Activated naive CD4-positive, alpha-beta T cell (primary cell): Measurements from ENCODE around the gene EGFLAM.

Experiments
- DNase-seq, 4 experiments: peaks; one replicate each; lab custom pipeline; 2025; lab: John Stamatoyannopoulos, UW

Gene EGFLAM

GRCh38 chr5:38258319-38259061, at the start of gene EGFLAM:
TSS of gene EGFLAM (plus strand) at chr5:38258559. CDS start at chr5:38258755, 196 bp downstream.
- no peak for DNase-seq

DNA sequence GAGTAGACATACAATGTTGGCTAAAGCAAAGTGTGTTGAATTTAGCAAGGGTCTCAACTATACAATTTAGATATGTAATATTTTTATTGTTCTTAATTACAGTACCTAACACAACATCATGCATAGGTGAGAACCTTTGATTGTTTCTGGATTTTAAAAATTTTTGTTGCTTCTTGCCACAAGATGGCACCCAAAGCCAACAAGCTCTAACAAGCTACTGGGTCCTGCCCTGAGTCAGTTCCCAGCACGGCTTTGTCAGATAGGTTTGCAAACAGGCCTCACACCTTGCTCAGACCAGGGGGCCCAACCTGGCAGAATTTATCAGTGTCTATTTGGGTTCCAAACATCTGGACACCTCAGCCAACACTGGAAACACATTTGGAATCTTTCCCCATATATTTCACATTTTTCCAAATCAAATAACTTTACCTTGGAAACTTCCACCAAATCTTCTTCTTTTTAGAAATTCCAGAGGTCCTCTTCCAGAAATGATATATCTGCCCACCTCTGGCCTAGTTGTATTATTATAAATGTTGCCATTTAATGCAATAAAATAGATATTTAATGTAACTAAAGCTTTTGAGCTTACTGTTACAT, 49.5 kb upstream of the EGFLAM start:
- no peak for DNase-seq

DNA sequence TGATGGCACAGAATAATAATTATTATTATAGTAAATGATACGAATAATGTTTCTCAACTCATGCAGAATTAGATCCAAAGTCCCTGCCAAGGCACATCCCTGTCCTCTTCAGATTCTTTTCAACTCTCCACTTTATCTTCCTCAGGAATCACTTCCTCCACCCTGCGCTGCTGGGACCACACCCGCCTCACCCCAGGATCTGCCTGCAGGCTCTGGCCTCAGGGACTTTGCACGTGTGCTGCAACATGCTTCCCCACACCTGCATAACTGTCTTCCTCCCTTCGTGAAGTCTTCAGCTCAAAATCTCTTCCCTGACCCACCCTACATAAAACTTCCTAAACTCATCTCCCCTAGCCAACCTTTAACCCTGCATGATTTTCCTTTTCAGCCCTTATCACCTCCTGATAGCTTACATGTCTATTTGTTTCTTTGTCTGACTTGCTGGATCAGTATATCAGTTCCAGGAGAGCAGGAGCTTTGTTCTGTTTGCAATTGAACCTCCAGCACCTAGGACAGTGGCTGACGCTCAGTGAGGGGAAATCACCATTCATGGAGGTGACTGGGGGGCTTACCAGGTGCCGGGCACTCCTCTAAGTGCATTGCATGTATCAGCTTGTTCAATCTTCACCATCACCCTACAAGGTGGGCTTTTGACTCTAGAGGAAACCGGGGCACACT, 47.5 kb upstream of the EGFLAM start:
- no peak for DNase-seq

- DNase-seq, result no peak
These were observed 47.0 kb upstream of the EGFLAM start for GRCh38 chr5:38211354-38211710.

- no peak for DNase-seq
These were observed 46.1 kb upstream of the EGFLAM start for GRCh38 chr5:38212307-38212706.

- DNase-seq, result no peak
These were observed 32.3 kb upstream of the EGFLAM start for GRCh38 chr5:38226091-38226490.

GRCh38 chr5:38228914-38229313, 29.4 kb upstream of the EGFLAM start:
- DNase-seq, result no peak

- no peak for DNase-seq
These were observed 23.6 kb upstream of the EGFLAM start for GRCh38 chr5:38234737-38235136.

DNA sequence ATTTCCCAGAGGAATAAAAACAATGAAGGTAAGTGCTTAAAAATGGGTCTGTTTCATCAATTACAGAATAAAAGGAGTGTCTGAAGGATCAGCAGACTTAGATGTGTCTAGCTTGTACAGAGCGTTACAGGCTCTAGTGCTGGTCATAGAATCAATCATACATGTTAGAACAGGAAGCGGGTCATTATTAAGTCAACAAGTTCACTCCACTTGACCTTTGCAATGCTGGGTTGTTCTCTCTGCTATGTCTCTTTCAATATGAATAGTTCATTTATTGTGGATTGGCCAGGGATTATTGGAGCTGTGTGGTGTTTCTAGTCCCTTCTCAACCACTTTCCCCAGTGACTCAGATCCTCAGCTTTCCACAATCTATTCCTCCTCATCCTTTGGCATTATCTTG, 20.7 kb upstream of the EGFLAM start:
- DNase-seq, result no peak

DNA sequence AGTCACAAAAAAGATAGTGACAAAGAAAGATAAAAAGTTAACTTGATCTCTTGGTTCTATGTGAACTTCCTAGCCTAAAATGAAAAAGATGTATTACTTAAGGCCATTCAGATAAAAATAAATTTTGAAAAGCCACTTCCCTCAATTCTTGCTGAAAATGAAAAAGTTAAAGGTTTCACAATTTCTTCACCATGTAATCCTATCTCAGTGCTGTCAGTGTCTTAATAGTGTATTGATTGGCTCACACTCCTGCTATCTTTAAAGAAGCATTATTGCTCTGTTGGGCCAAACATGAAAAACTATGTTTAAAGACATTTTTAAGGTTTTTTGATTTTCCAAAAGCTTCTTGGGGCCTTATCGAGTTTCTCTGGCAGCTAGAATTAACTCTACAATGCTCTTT, 18.1 kb upstream of the EGFLAM start:
- DNase-seq, result no peak

- no peak for DNase-seq
These were observed 16.7 kb upstream of the EGFLAM start for GRCh38 chr5:38241655-38242054.

GRCh38 chr5:38245307-38245706, 13.1 kb upstream of the EGFLAM start:
- no peak for DNase-seq

DNA sequence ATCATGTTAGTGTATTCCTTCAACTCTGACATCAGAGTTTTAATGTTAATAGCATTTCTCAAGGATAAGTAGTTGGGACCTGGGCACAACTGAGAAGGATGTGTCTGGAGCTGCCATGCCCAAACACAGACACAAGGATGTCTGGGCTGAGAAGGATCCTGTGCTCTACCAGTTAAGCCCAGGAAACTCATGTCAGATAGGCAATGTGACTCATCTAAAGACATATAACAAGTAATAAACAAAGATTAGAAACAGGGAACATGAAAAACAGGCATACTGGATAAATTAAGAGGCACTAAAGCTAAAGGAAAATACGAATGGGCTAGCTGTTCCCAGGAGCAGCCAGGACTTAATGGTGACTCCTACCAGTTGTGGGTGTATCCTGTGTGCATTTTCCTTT, 9.1 kb upstream of the EGFLAM start:
- no peak for DNase-seq

DNA sequence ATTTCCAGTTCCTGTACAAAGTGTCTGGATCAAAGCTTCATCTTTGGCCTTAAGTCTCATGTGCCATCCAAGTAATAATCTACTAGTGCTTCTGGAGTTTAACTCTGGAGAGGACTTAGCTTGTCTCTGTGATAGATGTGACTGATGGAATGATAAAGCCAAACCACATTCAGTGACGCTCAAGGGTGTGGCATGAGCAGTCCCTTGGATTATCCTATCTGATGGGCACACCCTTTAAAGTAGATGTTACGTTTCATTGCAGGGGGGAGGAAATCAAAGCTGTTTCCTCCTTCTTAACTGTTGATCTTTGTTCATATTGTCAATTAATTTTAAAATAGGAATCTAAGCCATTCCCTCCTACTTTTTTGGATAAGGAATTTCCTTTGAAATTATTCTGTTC, 8.5 kb upstream of the EGFLAM start:
- no peak for DNase-seq

DNA sequence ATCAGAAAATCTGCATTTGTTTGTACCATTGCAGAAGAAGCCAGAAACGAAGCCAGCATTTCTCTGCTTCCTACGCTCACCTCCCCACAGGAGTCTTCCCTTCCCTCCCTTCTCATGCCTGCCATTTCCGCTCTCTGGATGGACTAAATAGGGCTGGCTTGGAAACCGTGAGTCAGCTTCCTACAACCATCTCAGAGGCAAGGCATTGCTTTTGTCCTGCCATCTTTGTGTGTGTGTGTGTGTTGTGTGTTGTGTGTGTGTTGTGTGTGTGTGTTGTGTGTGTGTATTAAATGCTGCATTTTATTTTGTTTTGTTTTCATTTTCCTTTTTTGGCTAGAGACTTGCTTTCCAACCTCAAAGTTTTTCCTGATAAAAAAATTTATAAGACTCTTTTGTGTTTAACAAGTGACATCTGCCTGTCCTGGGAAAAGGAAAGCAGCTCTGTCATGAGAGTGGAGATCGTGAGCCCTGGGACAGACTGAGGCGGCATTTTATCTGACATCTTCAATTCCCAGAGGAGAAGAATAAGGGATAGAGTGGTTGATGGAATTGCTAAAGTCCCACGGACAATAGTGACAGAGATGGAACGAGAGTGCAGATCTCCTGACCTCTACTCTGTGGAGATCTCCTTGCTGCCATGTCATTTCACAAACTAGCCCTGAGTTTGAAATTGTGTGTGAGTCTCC, 7.5 kb upstream of the EGFLAM start:
- DNase-seq, result no peak

DNA sequence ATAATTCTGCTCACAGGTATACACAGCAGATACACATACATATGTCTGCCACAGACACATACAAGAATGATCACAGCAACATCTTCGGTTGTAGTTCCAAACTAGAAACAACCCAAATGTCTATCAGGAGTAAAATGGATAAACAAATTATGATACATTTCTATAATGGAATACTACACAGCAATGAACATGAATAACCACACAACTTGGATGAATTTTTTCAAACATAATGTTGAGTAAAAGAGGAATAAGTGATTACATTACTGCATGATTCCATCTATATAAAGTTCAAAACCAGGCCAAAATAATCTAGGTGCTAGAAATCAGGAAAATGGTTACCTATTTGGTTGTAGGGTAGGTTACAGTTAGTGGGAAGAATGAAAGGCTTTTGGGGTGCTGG, 4.6 kb upstream of the EGFLAM start:
- DNase-seq, result no peak

GRCh38 chr5:38257308-38258041, 884 bp upstream of the EGFLAM start:
- DNase-seq, result no peak

- DNase-seq, result no peak
These were observed 379 bp upstream of the EGFLAM start for GRCh38 chr5:38258042-38258318.

GRCh38 chr5:38259062-38259808, 876 bp downstream of the EGFLAM start:
- no peak for DNase-seq

DNA sequence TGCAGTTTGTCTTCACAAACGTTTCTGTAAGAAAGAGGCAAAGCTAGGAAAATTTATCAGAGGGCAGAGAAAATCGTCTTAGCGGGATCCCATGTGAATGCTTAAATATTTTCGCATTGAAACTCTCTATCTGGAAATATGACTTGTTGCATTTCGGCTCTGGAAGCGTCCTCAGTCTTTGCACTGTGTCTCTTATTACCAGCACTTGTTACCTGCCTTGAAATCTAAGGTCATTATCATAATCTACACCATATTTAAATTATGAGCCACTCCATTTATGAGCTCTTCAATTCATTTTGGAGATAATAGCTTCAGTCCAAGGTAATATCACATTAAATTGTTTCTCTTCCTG, 1.4 kb downstream of the EGFLAM start:
- DNase-seq, result no peak

GRCh38 chr5:38263983-38264382, 5.6 kb downstream of the EGFLAM start:
- no peak for DNase-seq
